IPS-18a (cell line): ENCODE results near the gene MAST2.
"Not testable (repeated sequence)": the region's sequence is repeated elsewhere in the genome, so short reads cannot be mapped to it uniquely, and the experiment has no call there.

Source experiments
- H3K27ac ChIP-seq: one replicate; pipeline ENCODE4 v1.5.1; 2013; ENCODE audit warnings: low read length
- H3K27me3 ChIP-seq: one replicate; pipeline ENCODE4 v1.6.1; 2013; ENCODE audit warnings: mild to moderate bottlenecking, low read length; ENCODE audit not compliant: control insufficient read depth, insufficient read depth
- H3K36me3 ChIP-seq: one replicate; pipeline ENCODE4 v1.6.1; 2013; ENCODE audit warnings: low read depth, low read length; ENCODE audit not compliant: control insufficient read depth
- H3K4me1 ChIP-seq: one replicate; pipeline ENCODE4 v1.6.1; 2013; ENCODE audit warnings: low read depth, low read length; ENCODE audit not compliant: control insufficient read depth
- H3K4me3 ChIP-seq: one replicate; pipeline ENCODE4 v1.5.1; 2013; ENCODE audit warnings: low read length
- H3K9ac ChIP-seq: one replicate; pipeline ENCODE4 v1.6.1; 2013; ENCODE audit warnings: mild to moderate bottlenecking, low read length, moderate library complexity
- H3K9me3 ChIP-seq: one replicate; pipeline ENCODE4 v1.6.1; 2013; ENCODE audit warnings: low read depth, low read length; ENCODE audit not compliant: control insufficient read depth

The MAST2 gene

DNA sequence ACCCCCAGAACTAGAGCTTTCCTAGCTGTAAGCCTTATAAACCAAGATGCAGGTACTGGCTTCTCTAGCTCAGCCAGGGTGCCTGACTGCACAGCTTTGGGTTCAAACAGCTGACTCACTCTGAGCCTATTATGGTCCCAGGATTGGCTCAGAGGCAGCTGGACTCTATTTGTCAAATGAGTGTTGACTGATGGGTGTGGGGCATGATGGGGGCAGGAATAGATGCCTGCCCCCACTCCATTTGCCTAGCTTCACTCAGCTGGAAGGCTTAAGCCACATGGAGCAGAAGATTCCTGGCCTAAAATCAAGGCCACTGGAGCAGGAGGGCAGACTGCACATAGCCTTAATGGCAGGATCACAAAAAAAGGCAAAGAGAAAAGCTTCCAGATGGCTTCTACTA, 238.6 kb downstream of the MAST2 start:
- Histone ChIP-seq H3K27ac (no peak overlapping the region), H3K9ac (no peak overlapping the region), H3K4me1 (peaks cover 14% of the 10 kb centered on the region), H3K9me3 (no peaks in the 10 kb centered on the region), H3K27me3 (no peaks in the 10 kb centered on the region), H3K36me3 (peaks cover 15% of the 10 kb centered on the region), H3K4me3 (no peak overlapping the region)

DNA sequence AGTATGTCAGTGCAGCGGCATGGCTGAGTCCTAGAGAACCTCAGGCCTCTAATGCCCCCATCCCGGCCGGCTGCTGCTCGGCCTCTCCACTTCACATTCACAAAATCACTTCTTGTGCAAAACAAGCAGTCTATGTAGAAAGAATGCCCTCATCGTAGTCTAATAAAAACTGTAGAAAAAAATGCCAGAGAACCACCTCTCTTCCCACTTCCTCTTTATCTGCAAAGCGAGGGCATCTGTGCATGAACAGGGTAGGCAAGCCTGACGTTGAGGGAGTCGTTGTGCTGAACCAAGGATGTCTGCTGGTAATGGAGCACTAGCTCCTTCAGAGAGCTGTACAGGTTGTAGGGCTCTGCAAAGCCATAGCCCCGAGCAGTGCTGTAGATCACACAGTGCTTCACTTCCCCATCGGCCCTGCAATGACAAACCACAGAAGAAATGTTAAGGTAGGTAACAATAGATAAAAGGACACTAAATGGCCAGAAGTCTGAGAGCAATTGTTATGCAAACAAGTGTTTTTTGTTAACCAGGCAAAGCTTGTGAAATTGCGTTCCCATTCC, 240.1 kb downstream of the MAST2 start:
- no peak overlapping the region for H3K9ac ChIP-seq
- peaks cover 14% of the 10 kb centered on the region for H3K4me1 ChIP-seq
- no peaks in the 10 kb centered on the region for H3K9me3 ChIP-seq
- H3K4me3 ChIP-seq, result no peak overlapping the region
- H3K36me3 ChIP-seq, result peaks cover 15% of the 10 kb centered on the region
- no peak overlapping the region for H3K27ac ChIP-seq
- no peaks in the 10 kb centered on the region for H3K27me3 ChIP-seq

- H3K27ac ChIP-seq, result no peak overlapping the region
- H3K27me3 ChIP-seq, result no peaks in the 10 kb centered on the region
- no peak overlapping the region for H3K9ac ChIP-seq
- no peaks in the 10 kb centered on the region for H3K9me3 ChIP-seq
- H3K4me3 ChIP-seq, result no peak overlapping the region
- peaks cover 15% of the 10 kb centered on the region for H3K36me3 ChIP-seq
- H3K4me1 ChIP-seq, result peaks cover 14% of the 10 kb centered on the region
Measured at GRCh38 chr1:46044116-46044515, 240.7 kb downstream of the MAST2 start.

- no peak overlapping the region for H3K9ac ChIP-seq
- H3K4me3 ChIP-seq, result no peak overlapping the region
- H3K36me3 ChIP-seq, result peaks cover 4% of the 10 kb centered on the region
- no peaks in the 10 kb centered on the region for H3K4me1 ChIP-seq
- no peaks in the 10 kb centered on the region for H3K9me3 ChIP-seq
- no peaks in the 10 kb centered on the region for H3K27me3 ChIP-seq
- no peak overlapping the region for H3K27ac ChIP-seq
Measured at GRCh38 chr1:46053734-46054133, 250.3 kb downstream of the MAST2 start.

- Histone ChIP-seq H3K4me1 (no peaks in the 10 kb centered on the region), H3K27me3 (no peaks in the 10 kb centered on the region), H3K4me3 (no peak overlapping the region), H3K36me3 (peaks cover 19% of the 10 kb centered on the region), H3K9me3 (no peaks in the 10 kb centered on the region), H3K27ac (no peak overlapping the region), H3K9ac (no peak overlapping the region)
Measured at GRCh38 chr1:46056325-46056724, 252.9 kb downstream of the MAST2 start.

GRCh38 chr1:46057215-46057614, 253.8 kb downstream of the MAST2 start:
- not testable (repeated sequence) for H3K9me3 ChIP-seq, H3K4me3 ChIP-seq, H3K27ac ChIP-seq, H3K27me3 ChIP-seq, H3K4me1 ChIP-seq, H3K9ac ChIP-seq
- peaks cover 26% of the 10 kb centered on the region for H3K36me3 ChIP-seq

GRCh38 chr1:46057781-46058180, 254.4 kb downstream of the MAST2 start:
- Histone ChIP-seq H3K4me3 (no peak overlapping the region), H3K27ac (no peak overlapping the region), H3K9ac (no peak overlapping the region), H3K27me3 (no peaks in the 10 kb centered on the region), H3K9me3 (no peaks in the 10 kb centered on the region), H3K36me3 (peaks cover 26% of the 10 kb centered on the region), H3K4me1 (no peaks in the 10 kb centered on the region)

- Histone ChIP-seq H3K9me3 (no peaks in the 10 kb centered on the region), H3K9ac (no peak overlapping the region), H3K4me3 (no peak overlapping the region), H3K4me1 (no peaks in the 10 kb centered on the region), H3K27ac (no peak overlapping the region), H3K27me3 (no peaks in the 10 kb centered on the region), H3K36me3 (peaks cover 32% of the 10 kb centered on the region)
Measured at GRCh38 chr1:46058936-46059335, 255.5 kb downstream of the MAST2 start.

DNA sequence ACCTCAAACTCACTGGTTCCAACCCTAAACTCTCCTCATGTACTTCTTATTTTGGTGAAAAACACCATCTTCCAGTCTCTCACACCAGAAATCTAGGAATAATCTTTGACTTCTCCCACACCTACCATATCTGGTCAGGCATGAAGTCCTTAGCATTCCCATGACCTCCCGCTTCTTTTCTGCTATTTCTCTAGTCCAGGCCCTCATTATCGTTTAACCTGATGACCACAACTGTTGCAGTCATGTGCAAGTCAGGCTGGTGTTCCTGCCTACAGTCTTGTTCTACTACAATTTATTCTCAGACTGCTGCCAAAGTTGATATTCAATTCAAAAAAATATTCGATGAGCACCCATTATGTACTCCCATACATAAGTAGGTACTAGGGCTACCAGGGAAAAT, 257.7 kb downstream of the MAST2 start:
- Histone ChIP-seq H3K9me3 (no peaks in the 10 kb centered on the region), H3K27ac (no peak overlapping the region), H3K4me3 (no peak overlapping the region), H3K27me3 (no peaks in the 10 kb centered on the region), H3K9ac (no peak overlapping the region), H3K36me3 (peaks cover 29% of the 10 kb centered on the region), H3K4me1 (no peaks in the 10 kb centered on the region)

GRCh38 chr1:46062651-46063319, 259.4 kb downstream of the MAST2 start:
- Histone ChIP-seq H3K9ac (no peak overlapping the region), H3K4me1 (no peaks in the 10 kb centered on the region), H3K9me3 (no peaks in the 10 kb centered on the region), H3K36me3 (peaks cover 29% of the 10 kb centered on the region), H3K27me3 (no peaks in the 10 kb centered on the region), H3K27ac (no peak overlapping the region), H3K4me3 (no peak overlapping the region)

DNA sequence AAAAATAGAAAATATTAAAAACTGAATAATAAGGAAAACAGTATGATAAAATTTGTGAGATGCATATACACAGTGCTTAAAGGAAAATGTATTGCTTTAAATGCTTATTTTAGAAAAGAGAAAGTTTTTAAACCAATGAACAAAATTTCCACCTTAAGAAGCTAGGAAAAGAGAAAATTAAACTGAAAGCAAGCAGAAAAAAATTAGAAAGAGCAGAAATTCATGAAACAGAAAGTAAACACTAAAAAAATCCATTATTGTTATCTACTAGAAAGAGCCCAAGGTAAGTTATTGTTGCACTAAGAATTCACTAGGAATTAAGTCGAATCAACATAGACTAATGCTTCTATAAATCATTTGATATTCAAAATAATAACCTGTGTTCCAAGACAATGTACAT, 261.3 kb downstream of the MAST2 start:
- no peaks in the 10 kb centered on the region for H3K4me1 ChIP-seq

GRCh38 chr1:46065405-46065804, 262.0 kb downstream of the MAST2 start:
- no peak overlapping the region for H3K4me3 ChIP-seq
- H3K27me3 ChIP-seq, result no peaks in the 10 kb centered on the region
- H3K9me3 ChIP-seq, result no peaks in the 10 kb centered on the region
- H3K36me3 ChIP-seq, result peaks cover 28% of the 10 kb centered on the region
- H3K4me1 ChIP-seq, result no peaks in the 10 kb centered on the region
- no peak overlapping the region for H3K27ac ChIP-seq
- no peak overlapping the region for H3K9ac ChIP-seq

More for the DNA sequence above, 261.3 kb downstream of the MAST2 start:
- no peaks in the 10 kb centered on the region for H3K27me3 ChIP-seq
- peaks cover 23% of the 10 kb centered on the region for H3K36me3 ChIP-seq
- no peaks in the 10 kb centered on the region for H3K9me3 ChIP-seq
- no peak overlapping the region for H3K9ac ChIP-seq
- H3K27ac ChIP-seq, result no peak overlapping the region
- H3K4me3 ChIP-seq, result no peak overlapping the region
